H9 (cell line): ENCODE results near the gene PBX4. TPM values are rescaled to one million over a fixed set of nuclear protein-coding genes. Genes with fewer than 3 reads are reported as not detected.
A peak's percentile ranks its signal among the peaks of the same experiment; 100 is the strongest.

Source experiments
- DNase-seq: peaks from one replicate; pipeline ENCODE4 v3.0.0-alpha.2; 2017
- H2AFZ ChIP-seq: one replicate; pipeline ENCODE4 v1.6.1; 2013; ENCODE audit warnings: mild to moderate bottlenecking, low read length, control low read depth, moderate library complexity
- H2AK5ac ChIP-seq: 2 replicates; pipeline ENCODE4 v1.6.1; 2013; ENCODE audit warnings: low read length, control low read depth, mixed read lengths; ENCODE audit not compliant: insufficient read length
- H2BK120ac ChIP-seq: one replicate; pipeline ENCODE4 v1.6.1; 2013; ENCODE audit warnings: low read depth, mild to moderate bottlenecking, low read length, control low read depth, inconsistent platforms; ENCODE audit not compliant: poor library complexity, severe bottlenecking
- H2BK12ac ChIP-seq: 2 replicates; pipeline ENCODE4 v1.6.1; 2013; ENCODE audit warnings: low read length, control low read depth, mixed read lengths, low read depth; ENCODE audit not compliant: insufficient read length
- H2BK15ac ChIP-seq: 2 replicates; pipeline ENCODE4 v1.6.1; 2013; ENCODE audit warnings: low read depth, low read length, control low read depth
- H2BK20ac ChIP-seq: one replicate; pipeline ENCODE4 v1.6.1; 2013; ENCODE audit warnings: low read depth, mild to moderate bottlenecking, low read length, control low read depth, inconsistent platforms; ENCODE audit not compliant: poor library complexity, severe bottlenecking
- H2BK5ac ChIP-seq: 2 replicates; pipeline ENCODE4 v1.6.1; 2013; ENCODE audit warnings: low read length, control low read depth, mixed read lengths; ENCODE audit not compliant: insufficient read length
- H3K14ac ChIP-seq: 2 replicates; pipeline ENCODE4 v1.6.1; 2013; ENCODE audit warnings: low read length, control low read depth; ENCODE audit not compliant: insufficient read depth
- H3K18ac ChIP-seq: 2 replicates; pipeline ENCODE4 v1.6.1; 2013; ENCODE audit warnings: low read depth, mild to moderate bottlenecking, mixed read lengths, low read length, control low read depth; ENCODE audit not compliant: insufficient read length
- H3K23ac ChIP-seq: 2 replicates; pipeline ENCODE4 v1.6.1; 2013; ENCODE audit warnings: low read length, control low read depth, mixed read lengths, low read depth; ENCODE audit not compliant: insufficient read length
- H3K23me2 ChIP-seq: 2 replicates; pipeline ENCODE4 v1.6.1; 2013; ENCODE audit warnings: low read depth, mild to moderate bottlenecking, mixed read lengths, low read length, control low read depth; ENCODE audit not compliant: insufficient read length, poor library complexity, severe bottlenecking
- H3K27ac ChIP-seq: 2 replicates; pipeline ENCODE4 v1.5.1; 2013; ENCODE audit warnings: low read length, control low read depth, mixed read lengths, low read depth; ENCODE audit not compliant: insufficient read length
- H3K27me3 ChIP-seq: 2 replicates; pipeline ENCODE4 v1.6.1; 2013; ENCODE audit warnings: low read length, control low read depth, inconsistent platforms; ENCODE audit not compliant: insufficient read depth
- H3K4ac ChIP-seq: 2 replicates; pipeline ENCODE4 v1.6.1; 2013; ENCODE audit warnings: low read depth, mild to moderate bottlenecking, control low read depth, inconsistent platforms, low read length, moderate library complexity
- H3K4me1 ChIP-seq: 2 replicates; pipeline ENCODE4 v1.6.1; 2013; ENCODE audit warnings: low read length, control low read depth, inconsistent platforms; ENCODE audit not compliant: insufficient read depth
- H3K4me2 ChIP-seq: 2 replicates; pipeline ENCODE4 v1.6.1; 2013; ENCODE audit warnings: low read length, control low read depth, mixed read lengths; ENCODE audit not compliant: insufficient read length, insufficient read depth
- H3K56ac ChIP-seq: 2 replicates; pipeline ENCODE4 v1.6.1; 2013; ENCODE audit warnings: low read depth, mild to moderate bottlenecking, mixed read lengths, low read length, control low read depth; ENCODE audit not compliant: insufficient read length
- H3K79me1 ChIP-seq: 2 replicates; pipeline ENCODE4 v1.6.1; 2013; ENCODE audit warnings: low read depth, mild to moderate bottlenecking, moderate library complexity, low read length, control low read depth, inconsistent platforms; ENCODE audit not compliant: insufficient read depth, poor library complexity, severe bottlenecking
- H3K79me2 ChIP-seq: 2 replicates; pipeline ENCODE4 v1.6.1; 2013; ENCODE audit warnings: low read length, control low read depth, inconsistent platforms; ENCODE audit not compliant: insufficient read depth
- H3K9ac ChIP-seq: 2 replicates; pipeline ENCODE4 v1.6.1; 2013; ENCODE audit warnings: low read length, control low read depth, mixed read lengths; ENCODE audit not compliant: insufficient read length; ENCODE audit errors: extremely low read depth
- H3K9me3 ChIP-seq: one replicate; pipeline ENCODE4 v1.6.1; 2013; ENCODE audit warnings: low read depth, low read length, inconsistent platforms; ENCODE audit not compliant: control insufficient read depth
- H3T11ph ChIP-seq: one replicate; pipeline ENCODE4 v1.6.1; 2013; ENCODE audit warnings: mild to moderate bottlenecking, low read length, control low read depth, inconsistent platforms
- H4K20me1 ChIP-seq: one replicate; pipeline ENCODE4 v1.6.1; 2013; ENCODE audit not compliant: control insufficient read depth, insufficient read length, insufficient read depth
- H4K5ac ChIP-seq: 2 replicates; pipeline ENCODE4 v1.6.1; 2013; ENCODE audit warnings: low read depth, mild to moderate bottlenecking, mixed read lengths, low read length, control low read depth; ENCODE audit not compliant: insufficient read length
- H4K8ac ChIP-seq: replicated peaks from 2 replicates; pipeline ENCODE4 v1.6.1; 2013; ENCODE audit warnings: low read length, control low read depth, mixed read lengths, low read depth; ENCODE audit not compliant: insufficient read length
- H4K91ac ChIP-seq: 2 replicates; pipeline ENCODE4 v1.6.1; 2013; ENCODE audit warnings: low read depth, mild to moderate bottlenecking, moderate library complexity, mixed read lengths, low read length, control low read depth; ENCODE audit not compliant: insufficient read length
- H3K27ac Mint-ChIP-seq, 3 experiments: 2 replicates in 2 of 3; 3 replicates in 1 of 3; pipeline ENCODE4 v1.8.0; 2020 to 2021; ENCODE audit warnings: mixed read lengths in 3 of 3, mild to moderate bottlenecking in 1 of 3, moderate library complexity in 1 of 3
- H3K27me3 Mint-ChIP-seq: 2 replicates; pipeline ENCODE4 v1.8.0; 2021; ENCODE audit warnings: low read depth, mild to moderate bottlenecking, moderate library complexity, mixed read lengths
- H3K36me3 Mint-ChIP-seq, 3 experiments: 2 replicates in 2 of 3; 3 replicates in 1 of 3; pipeline ENCODE4 v1.8.0; 2020 to 2021; ENCODE audit warnings: low read depth in 3 of 3, mixed read lengths in 3 of 3; ENCODE audit not compliant: insufficient read depth in 1 of 3
- H3K4me1 Mint-ChIP-seq, 2 experiments: 2 replicates each; pipeline ENCODE4 v1.8.0; 2020; ENCODE audit warnings: mixed read lengths in 2 of 2
- H3K4me3 Mint-ChIP-seq, 2 experiments: 2 replicates in 1 of 2; 3 replicates in 1 of 2; pipeline ENCODE4 v1.8.0; 2020 to 2021; ENCODE audit warnings: mild to moderate bottlenecking in 2 of 2, mixed read lengths in 2 of 2, moderate library complexity in 1 of 2
- H3K9me3 Mint-ChIP-seq, 2 experiments: 2 replicates in 1 of 2; 3 replicates in 1 of 2; pipeline ENCODE4 v1.8.0; 2020; ENCODE audit warnings: mild to moderate bottlenecking in 2 of 2, mixed read lengths in 2 of 2, moderate library complexity in 1 of 2
- WGBS: extraction: QIAGEN DNeasy Blood & Tissue Kit; methylation state at CpG from one replicate; pipeline ENCODE4 v1.1.7; 2013; ENCODE audit warnings: missing lambda C conversion rate, low lambda C conversion rate, mixed read lengths; ENCODE audit not compliant: insufficient read length; ENCODE audit errors: extremely low coverage; 5-methylcytosine and 5-hydroxymethylcytosine counted together
- total RNA-seq: library from RNA; stranded (reverse); gene quantifications from 2 replicates; pipeline ENCODE4 v1.2.1, GENCODE V29; 2021
- TF ChIP-seq, protein P1 (sequence below): fragments of 200-600 bp; sonication (generic); conservative IDR thresholded peaks from 3 replicates; pipeline ENCODE4 v1.8.0; 2021; ENCODE audit warnings: antibody characterized with exemption, mild to moderate bottlenecking

PBX4 gene
- total RNA-seq, 1 experiment from 2014 or later, result 3.3 TPM

- H4K20me1 ChIP-seq, result peaks cover 3% of the 10 kb centered on the region
- H4K91ac ChIP-seq, result no peak overlapping the region
- Mint-ChIP-seq H3K36me3 (peaks cover 13 to 63% (median 47%) of the 10 kb centered on the region in 3 experiments; a peak in 6 of 7 replicates), H3K4me1 (peaks cover 8 to 27% of the 10 kb centered on the region in 2 experiments), H3K4me3 (no peak overlapping the region), H3K27me3 (no peaks in the 10 kb centered on the region), H3K9me3 (no peaks in the 10 kb centered on the region), H3K27ac (peak overlapping the region in 2 of 3 experiments; percentile 44 to 75; a peak in 2 of 7 replicates)
- H3K56ac ChIP-seq, result no peak overlapping the region
- H3K4me1 ChIP-seq, result no peaks in the 10 kb centered on the region
- peaks cover 5% of the 10 kb centered on the region for H3K79me1 ChIP-seq
- H3K27me3 ChIP-seq, result no peaks in the 10 kb centered on the region
- H3T11ph ChIP-seq, result no peak overlapping the region
- H3K4ac ChIP-seq, result no peak overlapping the region
- no peaks in the 10 kb centered on the region; the same call in 1 of the 2 replicates for H3K79me2 ChIP-seq
- H3K23ac ChIP-seq, result no peak overlapping the region
- no peak overlapping the region for H2BK12ac ChIP-seq
- H2BK15ac ChIP-seq, result no peak overlapping the region
- H4K8ac ChIP-seq, result no peak overlapping the region
- H4K5ac ChIP-seq, result no peak overlapping the region
- no peak overlapping the region for H3K9ac ChIP-seq
- no CpG with 5 or more reads among the region's 28 CpGs for WGBS
- no peak overlapping the region for H2BK5ac ChIP-seq
- no peak overlapping the region for H2AK5ac ChIP-seq
- no peak overlapping the region for H3K14ac ChIP-seq
- H3K27ac ChIP-seq, result no peak overlapping the region
- no peak overlapping the region for H2BK120ac ChIP-seq
- H2BK20ac ChIP-seq, result no peak overlapping the region
- H3K18ac ChIP-seq, result no peak overlapping the region
- no peak overlapping the region for H3K4me2 ChIP-seq
- TF ChIP-seq, protein P1, sequence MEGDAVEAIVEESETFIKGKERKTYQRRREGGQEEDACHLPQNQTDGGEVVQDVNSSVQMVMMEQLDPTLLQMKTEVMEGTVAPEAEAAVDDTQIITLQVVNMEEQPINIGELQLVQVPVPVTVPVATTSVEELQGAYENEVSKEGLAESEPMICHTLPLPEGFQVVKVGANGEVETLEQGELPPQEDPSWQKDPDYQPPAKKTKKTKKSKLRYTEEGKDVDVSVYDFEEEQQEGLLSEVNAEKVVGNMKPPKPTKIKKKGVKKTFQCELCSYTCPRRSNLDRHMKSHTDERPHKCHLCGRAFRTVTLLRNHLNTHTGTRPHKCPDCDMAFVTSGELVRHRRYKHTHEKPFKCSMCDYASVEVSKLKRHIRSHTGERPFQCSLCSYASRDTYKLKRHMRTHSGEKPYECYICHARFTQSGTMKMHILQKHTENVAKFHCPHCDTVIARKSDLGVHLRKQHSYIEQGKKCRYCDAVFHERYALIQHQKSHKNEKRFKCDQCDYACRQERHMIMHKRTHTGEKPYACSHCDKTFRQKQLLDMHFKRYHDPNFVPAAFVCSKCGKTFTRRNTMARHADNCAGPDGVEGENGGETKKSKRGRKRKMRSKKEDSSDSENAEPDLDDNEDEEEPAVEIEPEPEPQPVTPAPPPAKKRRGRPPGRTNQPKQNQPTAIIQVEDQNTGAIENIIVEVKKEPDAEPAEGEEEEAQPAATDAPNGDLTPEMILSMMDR, result no peak
- no peaks in the 10 kb centered on the region for H3K23me2 ChIP-seq
- DNase-seq, result no peak
- H3K9me3 ChIP-seq, result no peaks in the 10 kb centered on the region
- H2AFZ ChIP-seq, result no peak overlapping the region
Measured at GRCh38 chr19:19526581-19527370, 91.7 kb downstream of the PBX4 start.
